ENCODE measurements around the gene SLMAP. TPM values are rescaled to one million over a fixed set of nuclear protein-coding genes. Genes with fewer than 3 reads are reported as not detected.

SLMAP gene, protein sequence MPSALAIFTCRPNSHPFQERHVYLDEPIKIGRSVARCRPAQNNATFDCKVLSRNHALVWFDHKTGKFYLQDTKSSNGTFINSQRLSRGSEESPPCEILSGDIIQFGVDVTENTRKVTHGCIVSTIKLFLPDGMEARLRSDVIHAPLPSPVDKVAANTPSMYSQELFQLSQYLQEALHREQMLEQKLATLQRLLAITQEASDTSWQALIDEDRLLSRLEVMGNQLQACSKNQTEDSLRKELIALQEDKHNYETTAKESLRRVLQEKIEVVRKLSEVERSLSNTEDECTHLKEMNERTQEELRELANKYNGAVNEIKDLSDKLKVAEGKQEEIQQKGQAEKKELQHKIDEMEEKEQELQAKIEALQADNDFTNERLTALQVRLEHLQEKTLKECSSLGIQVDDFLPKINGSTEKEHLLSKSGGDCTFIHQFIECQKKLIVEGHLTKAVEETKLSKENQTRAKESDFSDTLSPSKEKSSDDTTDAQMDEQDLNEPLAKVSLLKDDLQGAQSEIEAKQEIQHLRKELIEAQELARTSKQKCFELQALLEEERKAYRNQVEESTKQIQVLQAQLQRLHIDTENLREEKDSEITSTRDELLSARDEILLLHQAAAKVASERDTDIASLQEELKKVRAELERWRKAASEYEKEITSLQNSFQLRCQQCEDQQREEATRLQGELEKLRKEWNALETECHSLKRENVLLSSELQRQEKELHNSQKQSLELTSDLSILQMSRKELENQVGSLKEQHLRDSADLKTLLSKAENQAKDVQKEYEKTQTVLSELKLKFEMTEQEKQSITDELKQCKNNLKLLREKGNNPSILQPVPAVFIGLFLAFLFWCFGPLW
- 41.1 and 64.7 TPM in 2 replicates for total RNA-seq

DNA sequence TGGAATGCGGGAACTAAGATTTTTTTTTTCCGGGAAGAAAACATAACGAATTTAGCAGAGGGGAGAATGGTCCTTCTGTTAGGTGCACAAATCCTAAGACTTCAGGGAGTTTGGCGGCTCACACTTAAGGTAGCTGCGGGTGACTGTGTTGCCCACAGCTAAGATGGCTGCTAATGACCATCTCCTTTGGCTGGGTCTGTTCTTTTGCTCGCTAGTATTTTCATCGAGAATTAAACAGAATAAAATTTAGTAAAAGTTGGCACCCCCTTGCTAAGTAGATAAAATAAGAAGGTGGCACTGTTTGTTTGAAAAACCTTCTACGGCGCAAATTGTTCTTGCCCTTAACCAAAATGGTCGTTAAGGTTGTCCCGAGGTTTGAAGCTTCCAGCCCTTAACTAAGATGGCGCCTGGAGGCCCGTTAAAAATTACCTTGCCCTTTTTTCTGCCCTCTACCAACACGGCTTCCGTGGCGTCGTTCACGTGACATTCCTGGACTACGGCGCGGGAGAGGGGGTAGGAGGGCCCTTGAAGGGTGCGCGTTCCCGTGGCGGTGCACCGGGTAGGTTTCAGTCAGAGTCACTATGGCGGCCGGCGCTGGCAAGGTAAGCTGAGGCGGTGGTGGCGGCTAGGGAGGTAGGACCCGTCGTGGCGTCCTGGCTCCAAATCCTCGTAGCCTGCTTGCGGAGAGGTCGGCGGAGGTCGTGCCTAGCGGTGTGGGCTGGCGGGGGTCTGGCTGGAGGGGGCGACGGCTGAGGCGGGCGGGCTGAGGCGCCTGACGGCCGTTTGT is at the start of gene SLMAP:
SLMAP (plus strand) TSS at position 569 of the 787 bp plus-strand sequence. CDS start 1,343 bp downstream, outside the sequence.

Other genes with a start within 250 kb of the SLMAP start
- 0.14 and 0.22 TPM in 2 replicates for gene DNAH12, start 212.0 kb upstream of the SLMAP start, total RNA-seq
- gene PDE12, start 200.0 kb upstream of the SLMAP start, total RNA-seq = 17.3 and 51.5 TPM in 2 replicates
- gene ARF4, start 159.0 kb upstream of the SLMAP start, total RNA-seq = 374 and 428 TPM in 2 replicates
- gene DENND6A, start 63.2 kb upstream of the SLMAP start, total RNA-seq = 11.6 and 25.9 TPM in 2 replicates

All from placental pericyte (primary cell).